H1 (cell line): ENCODE measurements around the gene RHEX. TPM values are rescaled to one million over a fixed set of nuclear protein-coding genes. Genes with fewer than 3 reads are reported as not detected.

Source experiments
- ATF3 ChIP-seq: IDR thresholded peaks from 2 replicates; pipeline ENCODE4 v1.6.1; 2011; ENCODE audit warnings: low read depth, mild to moderate bottlenecking, low read length; ENCODE audit not compliant: insufficient read depth
- BACH1 ChIP-seq: IDR thresholded peaks from 2 replicates; pipeline ENCODE4 v1.6.1; 2012; ENCODE audit warnings: low read length, improper control_type of control experiment
- CBX5 ChIP-seq: fragments of 300-800, 300-1000 bp; sonication (generic); IDR thresholded peaks from 2 replicates; pipeline ENCODE4 v1.7.1; 2016; ENCODE audit warnings: antibody characterized with exemption, low read length, low read depth
- CBX8 ChIP-seq: fragments of 300-800, 300-1000 bp; sonication (generic); IDR thresholded peaks from 2 replicates; pipeline ENCODE4 v1.7.1; 2016; ENCODE audit warnings: low read depth, low read length, borderline replicate concordance
- E2F6 ChIP-seq: IDR thresholded peaks from 2 replicates; pipeline ENCODE4 v1.6.1; 2012; ENCODE audit warnings: inconsistent platforms
- SP2 ChIP-seq: IDR thresholded peaks from 2 replicates; pipeline ENCODE4 v1.6.1; 2012; ENCODE audit warnings: mild to moderate bottlenecking, low read length, inconsistent platforms
- TAF1 ChIP-seq: IDR thresholded peaks from 2 replicates; pipeline ENCODE4 v1.6.1; 2011; ENCODE audit warnings: mild to moderate bottlenecking, low read depth, low read length
- TBP ChIP-seq: IDR thresholded peaks from 2 replicates; pipeline ENCODE4 v1.6.1; 2011; ENCODE audit warnings: low read depth, low read length, improper control_type of control experiment
- USF2 ChIP-seq: IDR thresholded peaks from 2 replicates; pipeline ENCODE4 v1.6.1; 2011; ENCODE audit warnings: low read length, improper control_type of control experiment
- polyA plus RNA-seq, 7 experiments: library from polyadenylated mRNA; depleted of rRNA in 3 of 7; stranded (reverse) in 5 of 7; unstranded in 2 of 7; fragments of >200 nt in 5 of 7; fragments of 200-250 nt in 2 of 7; gene quantifications; 1 replicate in 5 of 7; 2 replicates in 1 of 7; 4 replicates in 1 of 7; pipeline versions ENCODE4 v1.2.1 to v1.2.3, GENCODE V29; 2011 to 2013; ENCODE audit warnings: missing spikeins in 2 of 7, mixed read lengths in 2 of 7
- total RNA-seq: library from RNA; stranded (reverse); fragmentation: NEBNext Ultra II Directional; extraction: Animal tissue kit (Norgen Biotek cat#: 25700); gene quantifications from 2 replicates; pipeline ENCODE4 v1.2.1, GENCODE V29; 2021

The RHEX gene
- total and polyA plus RNA-seq, 2 of the 8 experiments (the other 6 are each of a cell fraction or from before 2014, with no cell fraction given) = not detected

- TF ChIP-seq TAF1 (no peak), CBX8 (no peak), BACH1 (no peak), SP2 (no peak), CBX5 (no peak), USF2 (no peak), E2F6 (no peak), ATF3 (no peak), TBP (no peak)
Measured at GRCh38 chr1:206097381-206097780, 44.4 kb downstream of the RHEX start (continued).
